HG02852 (cell line): ENCODE data around the gene MAGEL2.
"Not testable (repeated sequence)": the region's sequence is repeated elsewhere in the genome, so short reads cannot be mapped to it uniquely, and the experiment has no call there.

Source experiments
- ATAC-seq: cut with Tn5 transposase; IDR thresholded peaks from one replicate; pipeline ENCODE4 v1.9.1; 2021; ENCODE audit warnings: mild to moderate bottlenecking, moderate library complexity; ENCODE audit not compliant: unreplicated experiment

The MAGEL2 gene

DNA sequence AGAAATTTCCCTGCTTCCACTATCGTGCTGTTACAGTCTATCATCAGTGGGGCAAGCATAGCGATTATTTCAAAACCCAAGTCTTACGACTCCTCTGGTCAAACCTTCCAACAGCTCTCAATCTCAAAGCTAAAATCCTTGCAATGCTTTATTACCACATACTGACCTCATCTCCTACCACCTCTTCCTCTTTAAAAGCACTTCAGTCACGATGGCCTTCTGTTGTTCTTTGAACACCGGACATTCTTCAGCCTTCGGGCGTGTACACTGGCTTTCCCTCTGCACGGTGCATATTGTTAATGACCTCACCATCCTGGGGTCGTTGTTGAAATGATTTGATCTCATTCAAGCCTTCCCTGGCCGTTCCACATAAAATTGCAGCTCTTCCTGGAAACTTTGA lies 31.1 kb downstream of the MAGEL2 start:
- no peak for ATAC-seq

DNA sequence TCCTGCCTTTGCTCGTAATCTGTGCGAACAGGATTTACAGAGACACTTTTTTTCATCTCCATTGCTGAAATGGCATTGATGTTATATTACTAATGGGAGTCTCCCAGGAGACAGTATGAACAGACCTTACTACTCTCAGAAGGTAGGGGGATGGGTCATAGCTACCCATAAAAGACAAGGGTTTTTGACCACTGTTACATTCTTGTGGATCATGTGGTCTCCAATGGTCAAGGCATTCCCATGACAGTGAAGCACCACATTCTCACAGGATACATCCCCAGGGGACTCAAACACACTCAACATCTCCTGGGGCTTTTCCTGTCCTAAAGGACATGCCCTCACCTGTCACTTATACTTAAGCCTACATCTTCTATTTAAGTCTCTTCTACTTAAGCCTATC lies 41.4 kb downstream of the MAGEL2 start:
- ATAC-seq: no peak

- no peak for ATAC-seq
These were observed 45.5 kb downstream of the MAGEL2 start for GRCh38 chr15:23602124-23602523.

- no peak for ATAC-seq
These were observed 48.6 kb downstream of the MAGEL2 start for GRCh38 chr15:23599053-23599452.

DNA sequence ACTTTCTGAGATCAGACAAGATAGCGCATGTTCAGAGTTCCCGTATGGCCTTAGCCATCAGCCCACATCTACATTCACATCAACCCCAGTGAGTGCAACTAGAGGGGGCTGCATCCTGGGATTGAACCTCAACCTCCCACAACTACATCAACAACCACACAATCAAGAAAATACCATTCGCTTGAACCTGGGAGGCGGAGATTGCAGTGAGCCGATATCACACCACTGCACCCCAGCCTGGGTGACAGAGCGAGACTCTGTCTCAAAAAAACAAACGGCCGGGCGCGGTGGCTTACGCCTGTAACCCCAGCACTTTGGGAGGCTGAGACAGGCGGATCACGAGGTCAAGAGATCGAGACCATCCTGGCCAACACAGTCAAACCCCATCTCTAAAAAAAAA lies 50.4 kb downstream of the MAGEL2 start:
- ATAC-seq: not testable (repeated sequence)

- ATAC-seq: no peak
These were observed 50.9 kb downstream of the MAGEL2 start for GRCh38 chr15:23596736-23597135.

DNA sequence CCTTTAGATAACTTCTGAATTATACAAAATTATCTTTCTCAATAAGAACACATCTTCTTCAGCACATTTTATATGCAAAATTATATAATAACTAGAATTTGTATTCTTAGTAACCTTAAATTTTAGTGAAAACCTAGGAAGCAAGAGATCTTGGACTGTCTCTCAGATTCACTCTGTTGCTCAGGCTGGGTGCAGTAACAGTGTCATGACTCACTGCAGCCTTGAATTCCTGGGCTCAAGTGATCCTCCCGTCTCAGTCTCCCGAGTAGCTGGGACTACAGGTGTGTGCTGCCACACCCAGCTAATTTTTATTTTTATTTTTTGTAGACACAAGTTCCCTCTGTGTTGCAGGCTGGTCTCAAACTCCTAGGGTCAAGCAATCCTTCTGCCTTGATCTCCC lies 52.3 kb downstream of the MAGEL2 start:
- ATAC-seq: no peak

DNA sequence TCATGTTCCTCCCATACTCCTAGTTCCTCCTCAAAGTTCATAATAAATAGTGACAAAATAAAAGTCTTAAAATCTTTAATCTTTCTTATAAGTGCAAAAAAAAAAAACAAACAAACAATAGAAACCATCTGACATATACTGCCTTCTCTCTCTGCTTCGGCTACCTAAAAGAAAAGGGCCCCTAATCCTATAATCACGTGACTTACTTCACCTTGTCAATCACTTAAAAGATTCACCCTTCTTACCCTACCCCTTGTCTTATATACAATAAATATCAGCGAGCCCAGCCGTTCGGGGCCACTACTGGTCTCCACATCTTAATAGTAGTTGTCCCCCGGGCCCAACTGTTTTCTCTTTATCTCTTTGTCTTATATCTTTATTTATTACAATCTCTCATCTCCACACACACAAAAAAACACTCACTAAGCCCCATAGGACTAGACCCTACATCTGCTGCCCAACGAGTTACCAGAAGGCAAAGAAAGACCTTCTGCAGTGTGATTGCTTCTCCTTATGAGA lies 53.4 kb downstream of the MAGEL2 start:
- ATAC-seq: no peak
